Spleen (tissue), 7 donors: ENCODE data around the gene CLHC1.

ENCODE experiments used
- POLR2A ChIP-seq, 3 donors: fragments of 450-650 bp; IDR thresholded peaks; one replicate each; pipeline ENCODE4 v1.5.1; 2017; ENCODE audit warnings: antibody characterized with exemption in 3 of 3, mild to moderate bottlenecking in 1 of 3
- POLR2AphosphoS5 ChIP-seq, 3 donors: sonication (generic); formaldehyde crosslinking; IDR thresholded peaks; one replicate each; pipeline ENCODE4 v1.5.1; 2017; ENCODE audit warnings: antibody characterized with exemption in 3 of 3
- TF ChIP-seq, protein P1 (sequence below), 11 experiments: fragments of 200-600 bp in 7 of 11; fragments of 450-650 bp in 4 of 11; sonication (generic) in 4 of 11; IDR thresholded peaks in 8 of 11; conservative IDR thresholded peaks in 3 of 11; 1 replicate in 7 of 11; 2 replicates in 4 of 11; pipeline versions ENCODE4 v1.4.0 to v1.8.0; 2016 to 2021; ENCODE audit warnings: antibody characterized with exemption in 11 of 11, inconsistent platforms in 4 of 11, mild to moderate bottlenecking in 1 of 11
- donor health status: DM: no; HTN: no; CAD: no; lungs with moderate emphysema.
- donor health status: DM: no; HTN: no; CAD: no.
- donor health status: DM: no; HTN: no; CAD: no.

DNA sequence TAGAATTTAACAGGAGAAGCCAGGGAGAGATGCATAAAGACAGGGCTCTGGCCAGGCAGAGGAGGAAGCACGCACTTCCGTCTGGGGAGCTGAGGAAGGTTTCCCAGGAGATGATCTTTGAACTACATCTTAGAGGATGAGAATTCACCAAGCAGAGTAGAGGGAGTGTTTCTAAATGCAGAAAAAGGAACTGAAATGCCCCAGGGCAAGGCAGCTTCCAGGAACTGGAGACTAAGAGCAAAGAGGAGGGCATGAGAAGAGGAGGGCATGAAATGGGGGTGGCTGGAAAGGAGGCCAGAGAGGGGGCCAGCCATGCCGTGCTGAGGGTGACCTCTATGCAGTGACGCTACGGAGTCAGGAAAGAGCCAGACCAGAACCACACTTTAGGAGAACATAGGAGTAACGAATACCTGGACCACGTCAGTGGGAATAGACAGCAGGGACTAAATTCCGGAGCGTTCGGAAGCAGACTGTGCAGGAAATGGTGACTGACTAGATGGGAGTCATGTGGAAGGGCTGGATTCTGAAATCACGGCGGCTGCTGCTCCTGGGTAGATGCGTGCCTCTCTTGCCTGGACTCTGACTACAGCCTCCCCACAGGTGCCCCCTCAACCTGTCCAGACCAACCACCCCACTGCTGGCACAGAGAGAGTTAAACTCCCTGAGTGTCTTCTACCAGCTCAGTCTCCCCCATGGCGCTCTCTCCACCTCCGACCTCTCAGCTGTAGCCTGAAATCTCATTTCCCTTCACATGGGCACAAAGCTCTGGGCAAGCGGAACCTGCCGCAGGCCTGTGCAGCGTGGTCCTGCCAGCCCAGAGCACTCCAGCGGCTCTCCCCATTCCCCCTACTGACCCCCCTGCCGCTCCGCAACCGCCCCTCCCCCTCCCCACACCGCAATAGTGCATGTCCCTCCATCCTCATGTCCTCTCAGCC is 94.8 kb downstream of the CLHC1 start:
- TF ChIP-seq, protein P1, sequence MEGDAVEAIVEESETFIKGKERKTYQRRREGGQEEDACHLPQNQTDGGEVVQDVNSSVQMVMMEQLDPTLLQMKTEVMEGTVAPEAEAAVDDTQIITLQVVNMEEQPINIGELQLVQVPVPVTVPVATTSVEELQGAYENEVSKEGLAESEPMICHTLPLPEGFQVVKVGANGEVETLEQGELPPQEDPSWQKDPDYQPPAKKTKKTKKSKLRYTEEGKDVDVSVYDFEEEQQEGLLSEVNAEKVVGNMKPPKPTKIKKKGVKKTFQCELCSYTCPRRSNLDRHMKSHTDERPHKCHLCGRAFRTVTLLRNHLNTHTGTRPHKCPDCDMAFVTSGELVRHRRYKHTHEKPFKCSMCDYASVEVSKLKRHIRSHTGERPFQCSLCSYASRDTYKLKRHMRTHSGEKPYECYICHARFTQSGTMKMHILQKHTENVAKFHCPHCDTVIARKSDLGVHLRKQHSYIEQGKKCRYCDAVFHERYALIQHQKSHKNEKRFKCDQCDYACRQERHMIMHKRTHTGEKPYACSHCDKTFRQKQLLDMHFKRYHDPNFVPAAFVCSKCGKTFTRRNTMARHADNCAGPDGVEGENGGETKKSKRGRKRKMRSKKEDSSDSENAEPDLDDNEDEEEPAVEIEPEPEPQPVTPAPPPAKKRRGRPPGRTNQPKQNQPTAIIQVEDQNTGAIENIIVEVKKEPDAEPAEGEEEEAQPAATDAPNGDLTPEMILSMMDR (IDR thresholded peaks at IDR 0.05 in 8 of 11, conservative IDR thresholded peaks at IDR 0.05 in 3 of 11): no peak
- no peak for TF ChIP-seq POLR2A (IDR thresholded peaks at IDR 0.05)
- TF ChIP-seq POLR2AphosphoS5 (IDR thresholded peaks at IDR 0.05): no peak
